ENCODE measurements around the gene AP1S1.
A peak's percentile ranks its signal among the peaks of the same experiment; 100 is the strongest.

DNA sequence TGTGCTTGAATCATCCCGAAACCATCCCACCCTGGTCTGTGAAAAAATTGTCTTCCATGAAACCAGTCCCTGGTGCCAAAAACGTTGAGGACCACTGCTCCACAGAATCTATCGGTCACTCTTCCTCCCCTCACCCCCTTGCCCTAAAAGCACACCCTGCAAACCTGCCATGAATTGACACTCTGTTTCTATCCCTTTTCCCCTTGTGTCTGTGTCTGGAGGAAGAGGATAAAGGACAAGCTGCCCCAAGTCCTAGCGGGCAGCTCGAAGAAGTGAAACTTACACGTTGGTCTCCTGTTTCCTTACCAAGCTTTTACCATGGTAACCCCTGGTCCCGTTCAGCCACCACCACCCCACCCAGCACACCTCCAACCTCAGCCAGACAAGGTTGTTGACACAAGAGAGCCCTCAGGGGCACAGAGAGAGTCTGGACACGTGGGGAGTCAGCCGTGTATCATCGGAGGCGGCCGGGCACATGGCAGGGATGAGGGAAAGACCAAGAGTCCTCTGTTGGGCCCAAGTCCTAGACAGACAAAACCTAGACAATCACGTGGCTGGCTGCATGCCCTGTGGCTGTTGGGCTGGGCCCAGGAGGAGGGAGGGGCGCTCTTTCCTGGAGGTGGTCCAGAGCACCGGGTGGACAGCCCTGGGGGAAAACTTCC, 28.2 kb upstream of the AP1S1 start:
- TF ChIP-seq, protein P1, sequence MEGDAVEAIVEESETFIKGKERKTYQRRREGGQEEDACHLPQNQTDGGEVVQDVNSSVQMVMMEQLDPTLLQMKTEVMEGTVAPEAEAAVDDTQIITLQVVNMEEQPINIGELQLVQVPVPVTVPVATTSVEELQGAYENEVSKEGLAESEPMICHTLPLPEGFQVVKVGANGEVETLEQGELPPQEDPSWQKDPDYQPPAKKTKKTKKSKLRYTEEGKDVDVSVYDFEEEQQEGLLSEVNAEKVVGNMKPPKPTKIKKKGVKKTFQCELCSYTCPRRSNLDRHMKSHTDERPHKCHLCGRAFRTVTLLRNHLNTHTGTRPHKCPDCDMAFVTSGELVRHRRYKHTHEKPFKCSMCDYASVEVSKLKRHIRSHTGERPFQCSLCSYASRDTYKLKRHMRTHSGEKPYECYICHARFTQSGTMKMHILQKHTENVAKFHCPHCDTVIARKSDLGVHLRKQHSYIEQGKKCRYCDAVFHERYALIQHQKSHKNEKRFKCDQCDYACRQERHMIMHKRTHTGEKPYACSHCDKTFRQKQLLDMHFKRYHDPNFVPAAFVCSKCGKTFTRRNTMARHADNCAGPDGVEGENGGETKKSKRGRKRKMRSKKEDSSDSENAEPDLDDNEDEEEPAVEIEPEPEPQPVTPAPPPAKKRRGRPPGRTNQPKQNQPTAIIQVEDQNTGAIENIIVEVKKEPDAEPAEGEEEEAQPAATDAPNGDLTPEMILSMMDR (IDR thresholded peaks at IDR 0.05; ENCODE audit: low read depth, low read length): no peak
- TF ChIP-seq POLR2A (IDR thresholded peaks at IDR 0.05; ENCODE audit: extremely low read depth, insufficient read length) (no peak), MYC (IDR thresholded peaks at IDR 0.05; ENCODE audit: low read depth, low read length) (no peak)
- TF ChIP-seq, protein P2, sequence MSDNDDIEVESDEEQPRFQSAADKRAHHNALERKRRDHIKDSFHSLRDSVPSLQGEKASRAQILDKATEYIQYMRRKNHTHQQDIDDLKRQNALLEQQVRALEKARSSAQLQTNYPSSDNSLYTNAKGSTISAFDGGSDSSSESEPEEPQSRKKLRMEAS (IDR thresholded peaks at IDR 0.05; ENCODE audit: low read depth, low read length): 0 out of 2 replicates have a peak, but pooled peaks have one; percentile 29

Data from NB4 (cell line).